HepG2 (cell line): ENCODE data around the gene PNPLA3. TPM values are rescaled to one million over a fixed set of nuclear protein-coding genes. Genes with fewer than 3 reads are reported as not detected.

Source experiments
- CCAR2 ChIP-seq: fragments of 200-400 bp; formaldehyde crosslinking; optimal IDR thresholded peaks from 2 replicates; pipeline ENCODE3; 2018; ENCODE audit warnings: low read depth, mild to moderate bottlenecking, low read length, moderate library complexity
- E2F5 ChIP-seq: sonication (generic); formaldehyde crosslinking; conservative IDR thresholded peaks from 2 replicates; pipeline ENCODE4 v1.4.0; 2020; ENCODE audit warnings: missing genetic modification reagents
- FLYWCH1 ChIP-seq: sonication (generic); formaldehyde crosslinking; IDR thresholded peaks from 2 replicates; pipeline ENCODE4 v1.8.1; 2023; ENCODE audit warnings: mild to moderate bottlenecking, missing genetic modification reagents
- FOXO4 ChIP-seq: sonication (generic); formaldehyde crosslinking; conservative IDR thresholded peaks from 2 replicates; pipeline ENCODE4 v1.8.1; 2023; ENCODE audit warnings: missing genetic modification reagents
- GABPB1 ChIP-seq: IDR thresholded peaks from 2 replicates; pipeline ENCODE4 v1.6.1; 2016; ENCODE audit warnings: mild to moderate bottlenecking, missing genetic modification reagents, moderate library complexity, missing compliant biosample characterization
- HMG20B ChIP-seq: conservative IDR thresholded peaks from 2 replicates; pipeline ENCODE4 v1.6.1; 2016; ENCODE audit warnings: missing genetic modification reagents, missing compliant biosample characterization
- HNF1A ChIP-seq, 2 experiments: sonication (generic) in 1 of 2; formaldehyde crosslinking in 1 of 2; IDR thresholded peaks; 2 replicates each; pipeline versions ENCODE4 v1.4.0 to v1.6.1; 2016 to 2020; ENCODE audit warnings: borderline replicate concordance in 1 of 2, low read depth in 1 of 2, mild to moderate bottlenecking in 1 of 2, missing genetic modification reagents in 1 of 2
- HOXA5 ChIP-seq: sonication (generic); formaldehyde crosslinking; IDR thresholded peaks from 2 replicates; pipeline ENCODE4 v1.4.0; 2020; ENCODE audit warnings: missing genetic modification reagents
- HOXD1 ChIP-seq: sonication (generic); formaldehyde crosslinking; IDR thresholded peaks from 2 replicates; pipeline ENCODE4 v1.5.0; 2020; ENCODE audit warnings: missing genetic modification reagents
- KMT2B ChIP-seq: IDR thresholded peaks from 2 replicates; pipeline ENCODE4 v1.6.1; 2016; ENCODE audit warnings: missing genetic modification reagents, missing compliant biosample characterization
- MEIS1 ChIP-seq: sonication (generic); formaldehyde crosslinking; IDR thresholded peaks from 2 replicates; pipeline ENCODE4 v1.9.0; 2021; ENCODE audit warnings: mild to moderate bottlenecking, missing genetic modification reagents, moderate library complexity, borderline replicate concordance
- NCOA2 ChIP-seq: sonication (generic); formaldehyde crosslinking; IDR thresholded peaks from 2 replicates; pipeline ENCODE4 v1.8.0; 2022; ENCODE audit warnings: inconsistent platforms
- NFIC ChIP-seq: IDR thresholded peaks from 2 replicates; pipeline ENCODE4 v1.6.1; 2012; ENCODE audit warnings: mild to moderate bottlenecking, low read length, inconsistent platforms
- PITX1 ChIP-seq: sonication (generic); formaldehyde crosslinking; IDR thresholded peaks from 2 replicates; pipeline ENCODE4 v1.5.1; 2020; ENCODE audit warnings: mild to moderate bottlenecking, missing genetic modification reagents
- TBX3 ChIP-seq: fragments of 450-650 bp; IDR thresholded peaks from 2 replicates; pipeline ENCODE4 v1.6.1; 2017; ENCODE audit warnings: antibody characterized with exemption, mild to moderate bottlenecking, inconsistent platforms, borderline replicate concordance
- TRIM24 ChIP-seq: sonication (generic); formaldehyde crosslinking; IDR thresholded peaks from 2 replicates; pipeline ENCODE4 v1.8.0; 2022; ENCODE audit warnings: mild to moderate bottlenecking, missing genetic modification reagents
- ZNF251 ChIP-seq: sonication (generic); formaldehyde crosslinking; IDR thresholded peaks from 2 replicates; pipeline ENCODE4 v1.9.0; 2021; ENCODE audit warnings: mild to moderate bottlenecking, missing genetic modification reagents
- ZNF263 ChIP-seq: sonication (generic); formaldehyde crosslinking; IDR thresholded peaks from 2 replicates; pipeline ENCODE4 v1.4.0; 2020; ENCODE audit warnings: missing genetic modification reagents
- ZNF503 ChIP-seq: sonication (generic); formaldehyde crosslinking; IDR thresholded peaks from 2 replicates; pipeline ENCODE4 v1.4.0; 2020; ENCODE audit warnings: missing genetic modification reagents
- ZNF883 ChIP-seq: sonication (generic); formaldehyde crosslinking; IDR thresholded peaks from 2 replicates; pipeline ENCODE4 v1.5.1; 2020; ENCODE audit warnings: mild to moderate bottlenecking, missing genetic modification reagents; ENCODE audit errors: not compliant biosample characterization
- polyA plus RNA-seq, 8 experiments: library from polyadenylated mRNA; depleted of rRNA in 3 of 8; stranded (reverse) in 7 of 8; unstranded in 1 of 8; fragments of >200 nt; fragmentation: Illumina TruSeq in 4 of 8; extraction: Trizol in 4 of 8; gene quantifications; 2 replicates each; pipeline versions ENCODE4 v1.2.1 to v1.2.3, GENCODE V29; 2011 to 2016; ENCODE audit warnings: low read depth in 4 of 8, missing spikeins in 1 of 8, mixed read lengths in 1 of 8; ENCODE audit not compliant: insufficient read depth in 1 of 8
- total RNA-seq, 5 experiments: library from RNA; depleted of rRNA; stranded (reverse); fragments of >200 nt; fragmentation: Illumina TruSeq; extraction: Trizol; gene quantifications; 2 replicates each; pipeline ENCODE4 v1.2.3, GENCODE V29; 2016; ENCODE audit warnings: low read depth in 1 of 5

The PNPLA3 gene
- total and polyA plus RNA-seq, 2 of the 13 experiments (the other 11 are each of a cell fraction or from before 2014, with no cell fraction given) = 16.9 to 19.8 TPM

- TF ChIP-seq HNF1A (IDR thresholded peaks at IDR 0.05; ENCODE audit: low read depth) (no peak), HNF1A (CRISPR knock-in tag; IDR thresholded peaks at IDR 0.05; ENCODE audit: borderline replicate concordance) (no peak; the same call in 1 of the 2 replicates), NFIC (no peak), KMT2B (no peak), FOXO4 (CRISPR knock-in tag) (no peak), GABPB1 (CRISPR knock-in tag) (peak; percentile 65; the same call in 1 of the 2 replicates), ZNF503 (peak; percentile 65), HOXA5 (CRISPR knock-in tag) (peak; percentile 68), TBX3 (no peak), FLYWCH1 (no peak), TRIM24 (CRISPR knock-in tag) (no peak), MEIS1 (CRISPR knock-in tag) (0 out of 2 replicates have a peak, but pooled peaks have one; percentile 49), PITX1 (CRISPR knock-in tag) (no peak), NCOA2 (CRISPR knock-in tag) (no peak), HOXD1 (CRISPR knock-in tag) (no peak; the same call in 1 of the 2 replicates), ZNF263 (peak; percentile 36; the same call in 1 of the 2 replicates), ZNF883 (peak; percentile 89), HMG20B (no peak), ZNF251 (no peak), E2F5 (no peak), CCAR2 (no peak)
Observed at GRCh38 chr22:43923631-43924464, at the start of gene PNPLA3 (continued).
